Fibroblast of lung (primary cell): ENCODE data around the gene RNF145.

ENCODE experiments used
- CTCF ChIP-seq, 2 donors: IDR thresholded peaks in 1 of 2; conservative IDR thresholded peaks in 1 of 2; 1 replicate in 1 of 2; 2 replicates in 1 of 2; pipeline ENCODE4 v1.5.1; 2011 to 2012; ENCODE audit warnings: low read length in 2 of 2, control low read depth in 1 of 2, inconsistent platforms in 1 of 2, low read depth in 1 of 2, mild to moderate bottlenecking in 1 of 2
- EZH2 ChIP-seq: IDR thresholded peaks from 2 replicates; pipeline ENCODE4 v1.5.1; 2012; ENCODE audit warnings: low read length, control low read depth, mild to moderate bottlenecking; ENCODE audit errors: missing control alignments

- TF ChIP-seq CTCF (conservative IDR thresholded peaks at IDR 0.05 in 1 of 2, IDR thresholded peaks at IDR 0.05 in 1 of 2; ENCODE audit: low read depth in 1 of 2, low read length in 2 of 2) (no peak), EZH2 (no peak)
Observed at GRCh38 chr5:159211729-159212174, 2.4 kb upstream of the RNF145 start.
